Kasumi-1 (cell line): ENCODE measurements around the gene CDON.
A peak's percentile ranks its signal among the peaks of the same experiment; 100 is the strongest.

Experiments
- DNase-seq, 2 experiments: peaks; one replicate each; lab custom pipeline; 2025; lab: John Stamatoyannopoulos, UW

Gene CDON

DNA sequence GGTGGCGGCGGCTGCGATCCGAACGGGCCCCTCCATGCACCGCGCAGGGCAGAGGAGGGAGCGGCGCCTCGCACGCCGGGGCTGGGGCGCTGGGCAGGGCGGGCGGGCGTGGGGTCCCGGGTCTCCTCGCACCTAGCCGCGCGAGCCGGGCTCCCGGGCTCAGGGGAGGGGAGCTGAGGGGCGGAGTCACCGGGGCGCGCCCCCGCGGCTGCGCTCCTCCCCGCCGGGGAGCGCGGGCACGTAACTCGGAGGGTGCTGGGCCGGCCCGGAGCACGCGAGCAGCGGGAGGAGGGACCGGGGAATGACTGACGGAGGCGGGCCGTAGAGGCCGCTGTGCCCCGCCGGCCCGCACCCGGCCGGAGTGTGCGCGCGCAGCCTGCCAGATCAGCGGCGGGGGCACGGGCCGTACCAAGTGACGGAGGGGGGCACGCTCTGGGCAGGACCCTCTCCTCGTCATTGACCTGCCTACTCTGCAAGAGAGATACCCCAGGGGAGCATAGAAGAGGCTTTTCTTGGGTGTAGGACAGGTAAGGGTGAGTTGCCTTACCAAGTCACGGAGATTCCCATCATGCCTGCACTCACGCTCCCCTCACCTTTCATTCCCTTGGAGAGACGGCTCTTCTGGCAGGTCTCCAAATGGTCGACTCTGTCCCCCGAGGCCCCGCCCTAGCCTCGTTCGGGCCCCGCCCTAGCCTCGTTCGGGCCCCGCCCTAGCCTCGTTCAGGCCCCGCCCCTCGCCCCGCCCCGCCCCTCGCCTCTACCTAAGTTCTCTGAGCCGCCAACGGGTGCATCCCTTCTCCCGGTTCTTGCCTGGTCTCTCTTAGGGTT, at the start of gene CDON:
Gene CDON (minus strand): TSS at position 188 of the 828 bp plus-strand sequence. CDS start 39,390 bp downstream, outside the sequence.
- peak; percentile 83 to 85 for DNase-seq

DNA sequence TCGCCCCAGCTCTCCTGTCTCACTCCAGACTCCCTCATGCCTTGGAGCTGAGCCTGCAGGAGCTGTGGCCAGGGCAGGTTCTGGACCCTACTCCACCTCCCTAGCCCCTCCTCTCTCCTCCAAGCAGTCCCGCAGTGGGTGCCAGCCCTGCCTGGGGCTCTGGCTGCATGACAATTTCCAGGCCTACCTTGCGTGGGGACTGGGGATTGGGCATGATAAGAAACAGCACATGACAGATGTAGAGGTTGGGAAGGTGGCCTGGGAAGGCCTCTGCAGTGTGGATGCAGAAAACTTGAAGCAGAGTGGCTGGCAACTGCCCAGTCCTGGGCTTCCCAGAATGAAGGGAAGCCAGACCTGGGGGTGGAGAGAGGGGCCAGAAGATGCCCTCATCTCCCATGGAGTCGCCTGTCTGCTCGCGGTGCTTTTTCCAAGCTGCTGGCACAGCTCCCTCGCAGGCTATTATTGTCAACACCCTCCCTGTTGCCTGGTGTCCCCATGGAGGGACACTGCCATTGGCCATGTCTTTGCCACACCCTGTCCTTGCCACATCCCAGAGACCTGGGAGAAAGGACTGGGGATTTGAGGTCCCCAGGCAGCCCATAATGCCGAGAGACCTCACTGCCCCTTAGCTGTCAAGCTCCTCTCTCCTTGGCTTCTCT, 48.9 kb upstream of the CDON start:
- no peak for DNase-seq

- DNase-seq = no peak
Measured at GRCh38 chr11:126109941-126110731, 47.5 kb upstream of the CDON start.

DNA sequence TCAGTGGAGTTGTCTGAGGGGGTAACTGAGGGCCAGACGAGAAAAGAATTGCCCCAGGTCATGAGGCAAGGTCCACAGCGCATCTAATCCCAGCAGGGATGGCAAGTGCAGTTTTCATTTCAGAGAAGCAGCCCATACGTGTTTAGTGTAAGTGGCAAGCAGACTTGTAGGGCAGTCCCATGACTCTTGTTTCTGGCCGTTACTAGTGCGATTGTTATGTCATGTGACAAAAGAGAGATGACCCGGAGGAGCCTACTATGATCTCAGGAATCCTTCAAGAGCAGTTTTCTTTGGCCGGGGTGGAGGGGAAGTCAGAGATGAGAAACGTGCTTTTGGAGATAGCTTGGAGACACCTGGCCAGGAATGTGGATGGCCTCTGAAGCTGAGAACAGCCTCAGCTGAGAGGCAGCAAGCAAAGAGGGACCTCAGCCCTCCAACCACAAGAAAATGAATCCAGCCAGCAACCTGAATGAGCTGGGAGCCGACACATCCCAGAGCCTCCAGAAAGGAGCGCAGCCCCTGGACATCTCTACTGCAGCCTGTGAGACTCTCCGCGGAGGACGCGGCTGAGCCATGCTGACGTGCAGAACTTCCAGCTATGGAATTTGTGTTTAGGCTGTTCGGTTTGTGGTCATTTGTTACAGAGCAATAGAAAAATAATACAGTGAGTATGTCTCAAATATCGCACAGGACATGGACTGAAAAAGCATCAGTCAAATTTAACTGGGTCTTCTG, 44.1 kb upstream of the CDON start:
- DNase-seq = no peak

DNA sequence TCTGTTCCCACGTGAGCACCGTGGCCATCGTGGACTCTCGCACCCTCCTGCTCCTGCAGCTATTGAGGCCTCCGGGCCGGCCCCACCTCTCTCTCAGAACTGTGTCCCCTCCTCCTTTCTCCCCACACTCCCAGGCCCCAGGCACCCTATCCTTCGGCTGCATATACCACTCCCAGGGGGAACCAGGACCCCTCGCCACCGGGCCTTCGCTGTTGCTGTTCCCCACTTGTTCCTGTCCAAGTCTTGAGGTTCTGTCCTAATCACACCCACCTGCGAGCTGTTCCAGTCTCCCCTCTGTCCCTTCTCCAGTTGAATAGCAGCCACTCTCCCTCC, 43.0 kb upstream of the CDON start:
- DNase-seq = no peak

DNA sequence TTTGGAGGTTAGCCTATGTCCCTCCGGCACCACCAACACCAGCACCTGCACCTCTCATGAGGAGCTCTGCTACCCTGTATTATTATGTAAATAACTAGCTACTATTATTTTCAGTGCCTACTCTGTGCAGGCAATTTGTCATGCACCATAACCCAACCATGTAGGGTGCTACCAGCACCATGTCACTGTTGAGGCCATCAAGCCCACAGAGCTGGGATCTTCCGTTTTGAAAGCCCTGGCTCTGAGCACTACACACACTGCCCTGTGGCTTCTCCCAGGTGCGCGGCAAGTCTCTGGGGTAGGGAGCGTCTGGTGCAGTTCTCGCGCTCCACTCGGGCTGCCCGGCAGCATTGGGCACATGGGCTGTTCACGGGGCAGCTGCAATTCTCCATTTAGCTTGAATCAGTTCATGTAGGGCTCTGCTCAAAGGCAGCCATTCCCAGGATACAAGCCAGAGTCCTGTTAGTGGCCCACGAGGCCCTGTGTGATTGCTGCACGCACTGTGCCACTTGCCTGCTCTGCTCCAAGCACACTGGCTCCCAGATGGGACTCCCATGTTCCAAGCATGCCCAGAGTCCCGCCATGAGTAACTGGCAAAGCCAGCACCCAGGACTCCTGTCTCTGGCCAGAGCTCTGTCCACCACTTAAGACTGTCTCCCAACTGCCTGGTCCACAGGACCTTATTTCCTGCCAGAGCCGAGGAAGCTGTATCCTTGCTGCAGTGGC, 42.5 kb upstream of the CDON start:
- DNase-seq = no peak

DNA sequence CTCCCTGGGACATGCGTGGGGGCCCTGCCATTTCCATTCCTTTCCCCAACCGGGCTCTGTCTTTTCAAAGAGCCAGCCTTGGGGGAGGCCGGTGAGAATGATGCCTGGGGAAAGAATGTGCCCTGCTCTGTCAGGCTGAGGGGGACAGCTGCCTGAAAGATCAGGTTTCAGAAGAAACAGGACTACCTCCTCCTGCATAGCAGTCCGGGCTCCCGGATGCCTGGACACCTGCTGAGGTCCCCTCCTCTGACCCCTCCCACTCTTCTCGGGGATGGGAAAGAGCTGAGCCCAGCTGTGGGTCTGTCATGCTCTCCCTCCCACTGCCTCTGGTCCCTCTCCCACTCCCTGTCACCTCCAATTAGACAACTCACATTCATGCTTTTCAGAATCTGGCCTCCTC, 41.8 kb upstream of the CDON start:
- DNase-seq = no peak

DNA sequence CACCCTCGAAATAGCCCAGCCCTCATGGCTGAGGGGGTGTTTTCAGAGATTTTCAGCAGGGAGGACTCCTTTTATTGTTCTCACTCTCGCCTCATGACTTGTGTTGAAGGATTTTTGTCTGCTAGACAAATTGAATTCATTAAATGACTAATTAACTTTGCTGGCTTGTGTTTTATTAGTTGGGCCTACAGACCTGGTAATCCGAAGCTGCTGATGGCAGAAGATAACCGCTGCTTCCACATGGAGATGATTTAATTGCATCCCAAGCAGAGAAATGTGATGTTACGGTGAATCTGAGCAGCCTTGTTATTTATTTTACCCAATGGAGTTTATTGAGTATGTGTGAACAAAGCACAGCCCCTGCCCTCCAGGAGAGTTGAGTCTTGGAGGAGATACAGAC, 40.5 kb upstream of the CDON start:
- DNase-seq = no peak

- DNase-seq = no peak
Measured at GRCh38 chr11:126102436-126102981, 39.8 kb upstream of the CDON start.

- DNase-seq = no peak
Measured at GRCh38 chr11:126101930-126102283, 39.2 kb upstream of the CDON start.

- no peak for DNase-seq
Measured at GRCh38 chr11:126101251-126101929, 38.7 kb upstream of the CDON start.

- DNase-seq = no peak
Measured at GRCh38 chr11:126100716-126101115, 38.0 kb upstream of the CDON start.

DNA sequence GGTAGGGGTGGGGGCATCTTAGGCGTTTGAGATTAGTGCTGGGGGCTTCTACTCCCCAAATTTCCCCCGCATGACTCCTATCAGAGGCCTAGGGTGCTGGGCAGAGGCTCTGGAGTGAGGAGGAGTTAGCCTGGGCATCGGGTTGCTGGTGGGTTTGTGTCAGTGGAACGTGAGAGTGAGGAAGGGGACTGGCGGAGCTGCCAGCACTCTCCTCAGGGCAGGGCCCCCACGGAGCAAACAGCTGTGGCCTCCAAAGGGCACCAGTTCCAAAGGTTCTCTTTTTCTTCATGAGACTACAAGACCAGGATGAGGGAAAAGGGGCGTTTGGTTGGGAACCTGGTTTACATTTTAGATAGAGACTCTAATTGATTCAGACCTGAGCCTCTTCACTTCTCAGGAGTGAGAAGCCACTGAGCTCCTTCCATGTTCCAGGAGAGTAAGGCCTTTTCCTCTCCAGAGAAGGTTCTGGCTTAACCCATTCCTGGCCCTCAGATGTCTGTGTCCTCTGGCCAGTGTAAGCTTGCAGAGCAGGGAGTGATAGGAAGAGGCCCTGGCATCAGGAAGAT, 35.6 kb upstream of the CDON start:
- DNase-seq = no peak

DNA sequence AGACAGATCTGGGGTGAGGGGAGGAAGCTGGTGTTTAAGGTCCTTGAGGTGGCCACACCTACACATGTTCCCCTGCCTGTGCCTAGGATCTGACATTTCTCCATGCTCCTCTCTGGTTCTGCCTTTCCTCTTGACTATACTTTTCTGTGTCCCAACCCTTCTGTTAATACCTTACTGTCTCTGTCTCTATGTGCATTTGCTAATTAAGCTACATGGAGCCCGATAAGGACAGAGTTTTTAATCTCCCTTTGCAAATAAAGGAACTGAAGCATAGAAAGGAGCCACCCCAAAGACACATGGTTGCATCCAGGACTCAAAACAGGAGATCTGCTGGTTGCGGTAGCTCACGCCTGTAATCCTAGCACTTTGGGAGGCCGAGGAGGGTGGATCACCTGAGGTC, 33.1 kb upstream of the CDON start:
- no peak for DNase-seq

DNA sequence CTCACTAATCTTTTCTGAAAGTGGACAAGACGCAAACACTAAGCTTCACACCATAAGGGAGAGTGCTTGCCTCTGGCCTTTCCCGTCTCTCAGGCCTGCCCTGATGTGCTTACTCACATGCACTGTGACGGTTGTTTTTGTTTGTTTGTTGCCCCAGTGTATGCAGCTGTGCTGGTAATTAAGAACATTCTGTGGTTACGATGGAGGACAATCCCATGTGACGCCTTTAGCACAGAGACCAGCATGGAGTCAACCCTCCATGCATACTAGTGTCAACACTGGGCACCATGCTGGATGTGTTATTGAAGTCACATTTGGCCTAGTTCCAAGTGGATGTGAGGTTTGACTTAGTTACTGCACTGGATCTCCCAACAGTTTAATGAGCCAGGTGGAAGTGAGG, 27.8 kb upstream of the CDON start:
- no peak for DNase-seq

DNA sequence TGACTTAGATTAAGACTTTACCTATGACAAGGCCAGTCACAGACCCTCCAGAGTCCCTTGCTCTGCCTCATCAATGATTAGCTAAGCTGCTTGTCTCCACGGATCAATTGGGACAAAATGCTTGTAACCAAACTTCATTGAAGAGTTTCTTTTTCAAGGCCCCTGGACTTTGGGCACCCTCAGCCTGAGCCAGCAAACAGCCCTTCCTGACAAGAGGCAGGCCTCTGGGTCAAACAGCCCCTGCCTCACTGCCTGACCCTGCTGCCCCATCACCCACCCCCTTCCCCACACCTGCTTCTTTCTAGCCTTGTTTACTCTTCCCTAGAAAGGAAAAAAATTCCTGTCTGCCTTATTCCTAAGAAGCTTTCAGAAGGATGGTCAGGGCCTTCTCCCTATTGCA, 26.3 kb upstream of the CDON start:
- DNase-seq = no peak

- DNase-seq = no peak
Measured at GRCh38 chr11:126086248-126086647, 23.6 kb upstream of the CDON start.

- no peak for DNase-seq
Measured at GRCh38 chr11:126084608-126084912, 21.9 kb upstream of the CDON start.

DNA sequence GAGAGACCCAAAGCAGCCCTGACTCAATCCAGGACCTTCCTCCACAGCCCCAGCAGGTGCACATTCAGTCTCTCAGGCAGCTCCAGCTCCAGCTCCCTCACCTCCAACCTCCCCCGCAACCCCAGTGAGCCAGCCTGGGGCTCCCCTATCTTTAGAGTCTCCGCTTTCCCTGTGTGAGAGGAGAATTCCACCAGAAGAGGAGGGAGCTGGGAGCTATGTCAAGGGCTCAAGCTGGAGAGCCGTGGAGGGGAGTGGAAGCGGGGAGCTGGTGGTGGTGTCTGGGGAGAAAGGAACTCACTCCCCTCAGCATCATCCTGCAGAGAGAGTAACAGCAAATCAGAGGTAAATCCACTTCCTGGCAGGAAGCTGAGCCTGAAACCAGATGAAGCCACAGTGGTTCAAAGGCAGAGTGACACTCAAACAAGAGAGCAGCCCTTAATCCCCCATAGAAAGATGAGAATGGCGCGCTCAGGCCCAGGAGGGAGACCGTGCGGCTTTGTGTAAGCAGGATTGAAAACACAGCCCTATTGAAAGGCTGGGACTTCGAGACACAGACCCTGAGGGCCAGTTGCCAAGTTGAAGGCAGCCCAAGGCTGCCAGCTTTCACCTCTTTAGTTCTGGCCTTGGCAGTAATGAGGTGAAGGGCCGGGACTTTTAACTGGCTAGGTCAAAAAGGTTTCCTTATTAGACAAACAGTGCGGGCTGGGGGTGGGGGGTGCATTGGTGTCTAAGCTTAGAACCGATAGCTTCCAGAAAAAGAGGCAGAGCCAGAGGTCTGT, 21.4 kb upstream of the CDON start:
- DNase-seq = peak in 1 of 2 experiments; percentile 15
